Activated CD8-positive, alpha-beta memory T cell treated with anti-CD3 and anti-CD28 coated beads, Interleukin-2, amount 10 ng/mL, durations not matched to agents 7 days and 5 days (primary cell): ENCODE measurements around the gene ZBTB17. TPM values are rescaled to one million over a fixed set of nuclear protein-coding genes. Genes with fewer than 3 reads are reported as not detected.
A peak's percentile ranks its signal among the peaks of the same experiment; 100 is the strongest.

Experiments
- ATAC-seq: fragments of 150-1000 bp; cut with Tn5 transposase; one replicate; pipeline ENCODE4 v1.10.0; 2021; ENCODE audit warnings: moderate library complexity
- CTCF ChIA-PET: fragments of 350-600 bp; sonication (Branson Sonifier 250); formaldehyde crosslinking; loops from one replicate; lab custom pipeline; 2021; ENCODE audit warnings: antibody characterized with exemption; lab: Charles Lee
- DNase-seq: peaks from one replicate; pipeline ENCODE4 v3.0.0-alpha.2; 2020
- H3K27ac Mint-ChIP-seq: one replicate; pipeline ENCODE4 v1.8.0; 2021; ENCODE audit warnings: mild to moderate bottlenecking, mixed read lengths
- H3K27me3 Mint-ChIP-seq: one replicate; pipeline ENCODE4 v1.8.0; 2021; ENCODE audit warnings: mixed read lengths
- H3K36me3 Mint-ChIP-seq: one replicate; pipeline ENCODE4 v1.8.0; 2021; ENCODE audit warnings: mild to moderate bottlenecking, mixed read lengths
- H3K4me1 Mint-ChIP-seq: one replicate; pipeline ENCODE4 v1.8.0; 2021; ENCODE audit warnings: mixed read lengths
- H3K4me3 Mint-ChIP-seq: one replicate; pipeline ENCODE4 v1.8.0; 2021; ENCODE audit warnings: mild to moderate bottlenecking, moderate library complexity, mixed read lengths
- H3K9me3 Mint-ChIP-seq: one replicate; pipeline ENCODE4 v1.8.0; 2022; ENCODE audit warnings: low read depth, mixed read lengths
- total RNA-seq, 2 experiments: library from RNA; stranded (reverse); gene quantifications; one replicate each; pipeline ENCODE4 v1.2.3, GENCODE V29; 2021

Gene ZBTB17
- total RNA-seq, 2 experiments from 2014 or later = 55.8 to 68.8 TPM

- no peak for DNase-seq
- Mint-ChIP-seq H3K36me3 (peaks cover 28% of the 10 kb centered on the region), H3K9me3 (no peaks in the 10 kb centered on the region), H3K4me1 (peaks cover 28% of the 10 kb centered on the region), H3K27ac (no peak overlapping the region), H3K27me3 (no peaks in the 10 kb centered on the region), H3K4me3 (no peak overlapping the region)
- CTCF ChIA-PET = no interaction called here
- ATAC-seq = no peak
Observed at GRCh38 chr1:15944308-15945010, 31.4 kb downstream of the ZBTB17 start.

- CTCF ChIA-PET = no interaction called here
- no peak for DNase-seq
- H3K4me3 Mint-ChIP-seq = no peak overlapping the region
- no peak overlapping the region for H3K27ac Mint-ChIP-seq
- no peaks in the 10 kb centered on the region for H3K27me3 Mint-ChIP-seq
- peaks cover 29% of the 10 kb centered on the region for H3K36me3 Mint-ChIP-seq
- ATAC-seq = no peak
- peaks cover 23% of the 10 kb centered on the region for H3K4me1 Mint-ChIP-seq
- no peaks in the 10 kb centered on the region for H3K9me3 Mint-ChIP-seq
Observed at GRCh38 chr1:15943992-15944307, 32.0 kb downstream of the ZBTB17 start.

GRCh38 chr1:15943328-15943991, 32.4 kb downstream of the ZBTB17 start:
- Mint-ChIP-seq H3K4me1 (peaks cover 18% of the 10 kb centered on the region), H3K27ac (no peak overlapping the region), H3K4me3 (no peak overlapping the region), H3K36me3 (peaks cover 28% of the 10 kb centered on the region), H3K9me3 (no peaks in the 10 kb centered on the region), H3K27me3 (no peaks in the 10 kb centered on the region)
- CTCF ChIA-PET = no interaction called here
- ATAC-seq (no peak), DNase-seq (no peak)

- Mint-ChIP-seq H3K36me3 (peaks cover 30% of the 10 kb centered on the region), H3K9me3 (no peaks in the 10 kb centered on the region), H3K4me3 (no peak overlapping the region), H3K27ac (no peak overlapping the region), H3K27me3 (no peaks in the 10 kb centered on the region), H3K4me1 (peaks cover 11% of the 10 kb centered on the region)
- CTCF ChIA-PET = no interaction called here
- ATAC-seq = no peak
- no peak for DNase-seq
Observed at GRCh38 chr1:15942661-15943327, 33.1 kb downstream of the ZBTB17 start.

GRCh38 chr1:15941899-15942660, 33.8 kb downstream of the ZBTB17 start:
- Mint-ChIP-seq H3K4me1 (peaks cover 4% of the 10 kb centered on the region), H3K36me3 (peaks cover 29% of the 10 kb centered on the region), H3K27me3 (no peaks in the 10 kb centered on the region), H3K4me3 (no peak overlapping the region), H3K27ac (no peak overlapping the region), H3K9me3 (no peaks in the 10 kb centered on the region)
- CTCF ChIA-PET = no interaction called here
- DNase-seq (no peak), ATAC-seq (no peak)

DNA sequence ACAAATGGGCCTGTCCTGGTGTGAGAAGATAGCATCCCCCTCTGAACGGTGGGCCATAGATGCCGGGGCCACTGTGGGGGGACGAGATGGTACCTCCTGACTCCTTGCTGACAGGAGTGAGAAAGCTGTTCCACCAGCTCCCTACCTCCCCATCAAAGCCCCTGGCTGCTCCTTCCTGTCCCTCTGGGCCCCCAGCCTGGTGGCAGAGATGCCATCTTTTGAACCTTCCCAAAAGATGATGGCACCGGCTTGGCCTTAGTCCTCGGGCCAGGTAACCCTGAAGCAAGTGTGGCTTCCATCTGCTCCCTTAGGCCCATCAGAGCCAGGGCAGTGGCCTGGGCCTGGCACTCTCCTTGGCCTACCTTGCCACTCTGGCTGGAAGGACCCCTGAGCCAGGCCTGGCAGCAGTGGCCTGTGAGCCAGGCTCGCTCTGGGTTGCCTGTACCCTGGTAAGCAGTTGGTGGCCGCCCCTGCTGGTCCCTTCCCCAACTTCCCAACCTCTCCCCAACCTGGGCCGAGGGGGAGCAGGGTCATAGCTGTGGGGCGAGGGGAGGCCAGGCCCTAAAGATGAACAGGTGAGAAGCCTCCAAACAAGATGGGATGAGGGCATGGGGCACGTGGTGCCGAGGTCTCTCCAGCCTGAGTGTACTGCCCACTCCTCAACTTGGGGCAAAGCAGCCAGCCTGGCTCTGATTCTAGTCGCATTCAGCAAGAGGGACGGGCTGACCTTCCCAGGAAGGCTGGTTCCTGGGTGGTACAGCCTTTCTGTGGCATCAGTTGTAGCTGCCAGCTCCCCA, 34.7 kb downstream of the ZBTB17 start:
- no peak for ATAC-seq
- Mint-ChIP-seq H3K4me1 (peaks cover 1% of the 10 kb centered on the region), H3K4me3 (no peak overlapping the region), H3K9me3 (no peaks in the 10 kb centered on the region), H3K36me3 (peaks cover 29% of the 10 kb centered on the region), H3K27me3 (no peaks in the 10 kb centered on the region), H3K27ac (no peak overlapping the region)
- DNase-seq = no peak
- CTCF ChIA-PET = no interaction called here

DNA sequence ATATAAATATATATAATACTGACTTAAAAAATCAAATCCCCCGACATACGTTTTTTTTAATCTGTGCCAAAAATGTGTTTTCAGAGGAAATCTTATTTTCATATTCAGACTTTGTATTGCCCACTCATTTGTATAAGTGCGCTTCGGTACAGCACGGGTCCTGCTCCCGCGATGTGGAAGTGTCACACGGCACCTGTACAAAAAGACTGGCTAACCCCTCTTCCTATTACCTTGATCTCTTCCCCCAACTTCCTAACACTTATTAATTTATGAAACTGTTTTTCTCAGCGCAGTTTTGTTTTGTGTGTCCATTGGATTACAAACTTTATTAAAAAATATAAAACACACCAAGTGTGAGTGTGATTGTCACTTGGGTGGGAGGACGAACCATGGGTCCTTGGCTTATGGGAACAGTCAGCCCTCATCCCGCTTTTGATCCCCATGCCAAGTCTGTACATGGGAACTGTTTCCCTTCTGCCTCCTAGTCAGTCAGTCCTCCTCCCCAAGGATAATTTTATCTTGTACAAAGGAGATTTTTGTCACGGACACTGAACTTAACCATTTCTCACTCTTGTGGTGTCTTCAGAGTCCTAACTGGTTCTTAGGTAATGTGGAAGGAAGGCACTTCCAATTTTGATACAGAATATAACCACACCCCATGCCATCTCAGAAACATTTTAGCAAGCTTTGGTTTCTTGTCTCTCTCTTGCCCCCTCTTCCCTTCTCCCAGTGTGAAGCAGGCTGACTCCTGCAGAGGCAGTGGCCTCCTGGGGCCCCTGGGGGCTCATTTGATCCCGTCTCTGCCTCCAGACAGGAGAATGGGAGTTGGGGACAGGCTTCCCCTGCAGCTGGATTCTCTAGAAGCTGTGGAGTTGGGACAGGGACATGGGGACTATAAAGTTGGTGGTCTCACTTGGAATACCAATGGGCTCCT, 35.5 kb downstream of the ZBTB17 start:
- Mint-ChIP-seq H3K27me3 (no peaks in the 10 kb centered on the region), H3K9me3 (no peaks in the 10 kb centered on the region), H3K4me3 (no peak overlapping the region), H3K27ac (no peak overlapping the region), H3K36me3 (peaks cover 30% of the 10 kb centered on the region), H3K4me1 (peaks cover 1% of the 10 kb centered on the region)
- CTCF ChIA-PET = no interaction called here
- DNase-seq (no peak), ATAC-seq (no peak)

- Mint-ChIP-seq H3K36me3 (peaks cover 34% of the 10 kb centered on the region), H3K4me3 (no peak overlapping the region), H3K9me3 (no peaks in the 10 kb centered on the region), H3K4me1 (peaks cover 1% of the 10 kb centered on the region), H3K27me3 (no peaks in the 10 kb centered on the region), H3K27ac (no peak overlapping the region)
- no peak for DNase-seq
- no peak for ATAC-seq
- CTCF ChIA-PET = no interaction called here
Observed at GRCh38 chr1:15939181-15940109, 36.5 kb downstream of the ZBTB17 start.

DNA sequence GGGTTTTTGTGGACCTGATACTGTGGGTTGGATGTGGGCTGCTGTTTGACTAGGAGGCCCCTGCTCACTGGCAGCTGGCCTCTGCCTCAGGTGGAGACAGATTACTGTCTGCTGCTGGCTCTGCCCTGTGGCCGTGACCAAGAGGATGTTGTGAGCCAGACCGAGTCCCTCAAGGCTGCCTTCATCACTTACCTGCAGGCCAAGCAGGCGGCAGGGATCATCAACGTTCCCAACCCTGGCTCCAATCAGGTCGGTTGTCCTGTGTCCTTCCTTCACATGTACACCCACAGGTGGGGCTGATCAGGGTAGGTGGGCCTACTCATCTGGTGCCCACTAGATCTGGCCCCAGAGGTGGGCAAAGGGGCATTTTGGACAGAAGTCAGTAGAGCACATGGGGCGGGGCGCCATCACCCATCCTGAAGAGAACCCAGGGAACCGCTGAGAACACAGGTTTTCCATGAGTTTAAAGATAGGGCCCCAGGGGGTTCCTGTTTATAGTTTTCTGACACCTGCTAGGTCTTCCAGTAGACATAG, 37.2 kb downstream of the ZBTB17 start:
- Mint-ChIP-seq H3K27ac (no peak overlapping the region), H3K27me3 (no peaks in the 10 kb centered on the region), H3K4me1 (peaks cover 1% of the 10 kb centered on the region), H3K9me3 (no peaks in the 10 kb centered on the region), H3K4me3 (no peak overlapping the region), H3K36me3 (peaks cover 37% of the 10 kb centered on the region)
- DNase-seq (no peak), ATAC-seq (no peak)
- CTCF ChIA-PET = interaction anchor here (0.6 to 2.5 kb wide), 3 partner anchors 11 to 236 kb away, joined by 3 to 9 read pairs (median 4); no protein-coding TSS in a partner anchor

- DNase-seq (no peak), ATAC-seq (no peak)
- H3K9me3 Mint-ChIP-seq = no peaks in the 10 kb centered on the region
- peak overlapping the region; percentile 73 for H3K27ac Mint-ChIP-seq
- peaks cover 1% of the 10 kb centered on the region for H3K4me1 Mint-ChIP-seq
- no peaks in the 10 kb centered on the region for H3K27me3 Mint-ChIP-seq
- no peak overlapping the region for H3K4me3 Mint-ChIP-seq
- CTCF ChIA-PET = interaction anchor here (0.6 to 2.5 kb wide), 5 partner anchors 10 to 235 kb away, joined by 3 to 9 read pairs (median 4); no protein-coding TSS in a partner anchor
- peaks cover 43% of the 10 kb centered on the region for H3K36me3 Mint-ChIP-seq
Observed at GRCh38 chr1:15937706-15938168, 38.2 kb downstream of the ZBTB17 start.

DNA sequence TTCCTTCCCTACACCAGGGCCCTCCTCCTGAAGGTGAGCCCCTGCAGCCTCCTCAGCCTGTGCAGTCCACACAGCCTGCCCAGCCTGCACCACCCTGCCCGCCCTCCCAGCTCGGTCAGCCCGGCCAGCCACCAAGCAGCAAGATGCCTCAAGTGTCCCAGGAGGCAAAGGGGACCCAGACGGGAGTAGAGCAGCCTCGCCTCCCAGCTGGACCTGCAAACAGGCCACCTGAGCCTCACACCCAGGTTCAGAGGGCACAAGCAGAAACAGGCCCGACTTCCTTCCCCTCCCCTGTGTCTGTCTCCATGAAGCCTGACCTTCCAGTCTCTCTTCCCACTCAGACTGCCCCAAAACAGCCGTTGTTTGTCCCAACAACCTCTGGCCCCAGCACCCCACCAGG, 38.8 kb downstream of the ZBTB17 start:
- ATAC-seq = no peak
- Mint-ChIP-seq H3K27me3 (no peaks in the 10 kb centered on the region), H3K4me3 (no peak overlapping the region), H3K9me3 (no peaks in the 10 kb centered on the region), H3K4me1 (peaks cover 1% of the 10 kb centered on the region), H3K36me3 (peaks cover 47% of the 10 kb centered on the region), H3K27ac (peak overlapping the region; percentile 73)
- CTCF ChIA-PET = interaction anchor here (1.0 to 2.5 kb wide), 3 partner anchors 11 to 122 kb away, joined by 3 to 9 read pairs (median 4); no protein-coding TSS in a partner anchor
- DNase-seq = no peak
